Skeletal muscle tissue (tissue), 4 donors: Measurements from ENCODE around the gene FKRP. TPM values are rescaled to one million over a fixed set of nuclear protein-coding genes. Genes with fewer than 3 reads are reported as not detected.
"Not testable (repeated sequence)": the region's sequence is repeated elsewhere in the genome, so short reads cannot be mapped to it uniquely, and the experiment has no call there.

ENCODE experiments used
- H3K27ac ChIP-seq: one replicate; pipeline ENCODE4 v1.7.0; 2013; ENCODE audit warnings: mild to moderate bottlenecking, low read depth, low read length, inconsistent platforms
- H3K27me3 ChIP-seq, 3 donors: one replicate each; pipeline ENCODE4 v1.7.0; 2013; ENCODE audit warnings: low read length in 3 of 3; ENCODE audit not compliant: control insufficient read depth in 3 of 3, insufficient read depth in 3 of 3
- H3K36me3 ChIP-seq, 3 donors: one replicate each; pipeline ENCODE4 v1.7.0; 2013; ENCODE audit warnings: low read length in 3 of 3; ENCODE audit not compliant: control insufficient read depth in 3 of 3, insufficient read depth in 3 of 3
- H3K4me1 ChIP-seq, 3 donors: one replicate each; pipeline ENCODE4 v1.7.0; 2013; ENCODE audit warnings: low read length in 3 of 3, mild to moderate bottlenecking in 3 of 3; ENCODE audit not compliant: control insufficient read depth in 3 of 3, insufficient read depth in 3 of 3
- H3K4me3 ChIP-seq, 3 donors: one replicate each; pipeline ENCODE4 v1.7.0; 2013; ENCODE audit warnings: low read length in 3 of 3
- H3K9ac ChIP-seq, 3 donors: one replicate each; pipeline ENCODE4 v1.7.0; 2013; ENCODE audit warnings: low read length in 3 of 3, mild to moderate bottlenecking in 3 of 3, moderate library complexity in 2 of 3, low read depth in 1 of 3
- H3K9me3 ChIP-seq, 3 donors: one replicate each; pipeline ENCODE4 v1.7.0; 2013; ENCODE audit warnings: low read length in 3 of 3; ENCODE audit not compliant: control insufficient read depth in 3 of 3
- total RNA-seq: library from RNA; depleted of rRNA; stranded (reverse); fragments of >200 nt; gene quantifications from one replicate; pipeline ENCODE4 v1.2.3, GENCODE V29; 2014
- donor health status: Osteomylitis.

FKRP gene
- total RNA-seq, 1 donor from 2014 or later = 5.7 TPM

DNA sequence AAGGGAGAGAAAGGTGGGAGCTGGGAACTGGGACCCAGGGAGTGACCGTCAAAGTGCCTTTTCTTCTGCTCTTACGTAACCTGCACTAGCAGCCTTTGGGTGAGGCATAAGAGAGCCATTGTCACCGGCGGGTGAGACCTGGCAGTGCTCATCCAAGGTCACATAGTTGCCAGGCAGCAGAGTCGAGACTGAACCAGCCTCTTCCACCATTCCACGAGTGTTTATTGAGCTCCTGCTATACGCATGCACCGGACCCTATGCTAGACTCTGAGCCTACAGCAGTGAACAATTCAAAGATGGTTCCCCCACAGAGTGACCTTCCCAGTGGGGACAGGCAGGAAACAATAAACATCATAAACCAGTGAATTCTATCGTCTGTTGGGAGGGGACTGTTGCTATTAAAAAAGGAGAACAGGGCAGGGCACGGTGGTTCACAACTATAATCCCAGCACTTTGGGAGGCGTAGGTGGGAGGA, 19.0 kb downstream of the FKRP start:
- H3K4me1 ChIP-seq = peaks cover 5 to 7% (median 5%) of the 10 kb centered on the region in 3 donors
- no peak overlapping the region for H3K9ac ChIP-seq
- H3K36me3 ChIP-seq = no peaks in the 10 kb centered on the region
- no peak overlapping the region for H3K4me3 ChIP-seq
- no peaks in the 10 kb centered on the region for H3K9me3 ChIP-seq
- no peak overlapping the region for H3K27ac ChIP-seq
- no peaks in the 10 kb centered on the region for H3K27me3 ChIP-seq

DNA sequence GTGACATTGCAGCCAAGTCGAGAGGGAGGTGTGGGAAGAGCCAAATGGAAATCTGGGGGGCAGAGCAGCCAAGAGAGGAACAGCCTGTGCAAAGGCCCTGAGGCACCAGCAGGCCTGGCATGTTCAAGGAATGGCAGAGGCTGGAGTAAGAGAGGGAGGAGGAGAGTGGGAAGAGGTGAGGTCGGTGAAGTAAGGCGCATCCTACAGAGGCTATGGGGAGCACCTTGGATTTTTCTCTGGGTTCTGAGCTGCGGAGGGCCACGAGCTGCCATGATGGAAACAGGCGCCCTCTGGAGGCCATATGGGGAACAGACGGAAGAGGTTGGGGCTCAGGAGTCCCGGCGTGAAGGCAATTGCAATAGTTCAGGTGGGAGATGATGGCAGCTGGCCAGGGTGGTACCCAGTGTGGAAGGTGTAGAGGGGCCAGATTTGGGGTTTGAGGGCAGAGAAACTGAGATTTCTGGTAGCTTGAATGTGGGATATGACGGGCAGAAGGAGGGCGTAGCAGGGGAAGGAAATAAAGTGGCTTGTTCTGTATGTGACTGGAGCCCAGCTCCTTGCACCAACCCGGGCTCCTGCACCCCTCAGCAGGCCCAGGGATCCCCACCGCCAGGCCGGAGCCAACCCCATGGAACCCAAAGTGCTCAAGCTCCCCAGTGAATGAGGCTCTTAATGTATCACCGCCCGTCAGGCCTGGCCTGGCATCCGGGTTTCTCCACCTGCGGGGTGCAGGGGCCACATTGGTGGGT, 20.9 kb downstream of the FKRP start:
- Histone ChIP-seq H3K4me3 (no peak overlapping the region), H3K27me3 (no peaks in the 10 kb centered on the region), H3K4me1 (no peaks in the 10 kb centered on the region), H3K9me3 (no peaks in the 10 kb centered on the region), H3K36me3 (no peaks in the 10 kb centered on the region), H3K27ac (no peak overlapping the region), H3K9ac (no peak overlapping the region)

DNA sequence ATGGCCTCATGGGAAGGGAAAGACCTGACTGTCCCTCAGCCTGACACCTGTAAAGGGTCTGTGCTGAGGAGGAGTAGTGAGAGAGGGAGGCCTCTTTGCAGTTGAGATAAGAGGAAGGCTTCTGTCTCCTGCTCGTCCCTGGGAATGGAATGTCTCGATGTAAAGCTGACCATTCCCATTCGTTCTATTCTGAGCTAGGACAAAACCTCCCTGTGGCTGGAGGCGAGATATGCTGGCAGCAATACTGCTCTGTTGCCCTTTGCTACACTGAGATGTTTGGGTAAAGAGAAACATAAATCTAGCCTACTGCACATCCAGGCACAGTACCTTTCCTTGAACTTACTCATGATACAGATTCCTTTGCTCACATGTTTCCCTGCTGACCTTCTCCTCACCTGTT, 22.9 kb downstream of the FKRP start:
- not testable (repeated sequence) for H3K27ac ChIP-seq, H3K4me3 ChIP-seq, H3K4me1 ChIP-seq, H3K36me3 ChIP-seq, H3K9ac ChIP-seq, H3K9me3 ChIP-seq, H3K27me3 ChIP-seq

- no peak overlapping the region for H3K27ac ChIP-seq
- no peaks in the 10 kb centered on the region for H3K4me1 ChIP-seq
- peaks cover 0 to 18% (median 2%) of the 10 kb centered on the region in 3 donors for H3K36me3 ChIP-seq
- no peak overlapping the region for H3K4me3 ChIP-seq
- no peaks in the 10 kb centered on the region for H3K9me3 ChIP-seq
- no peaks in the 10 kb centered on the region for H3K27me3 ChIP-seq
- H3K9ac ChIP-seq = no peak overlapping the region
Measured at GRCh38 chr19:46772170-46773017, 26.5 kb downstream of the FKRP start.

DNA sequence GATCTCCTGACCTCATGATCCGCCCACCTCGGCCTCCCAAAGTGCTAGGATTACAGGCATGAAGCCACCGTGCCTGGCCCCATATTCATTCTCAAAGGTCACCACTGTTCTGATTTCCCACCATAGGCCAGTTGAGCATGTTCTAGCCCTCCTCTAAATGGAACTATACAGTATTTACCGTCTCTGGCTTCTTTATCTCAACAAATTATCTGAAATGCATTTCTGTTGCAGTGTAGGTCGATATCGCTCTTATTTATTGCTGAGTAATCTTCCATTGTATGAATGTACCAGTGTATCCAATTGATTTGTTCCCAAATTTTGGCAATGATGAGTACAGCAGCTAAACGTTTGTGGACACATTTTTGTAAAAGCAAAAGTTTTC, 27.2 kb downstream of the FKRP start:
- H3K9me3 ChIP-seq = no peaks in the 10 kb centered on the region
- H3K27me3 ChIP-seq = no peaks in the 10 kb centered on the region
- no peak overlapping the region for H3K4me3 ChIP-seq
- H3K27ac ChIP-seq = no peak overlapping the region
- no peaks in the 10 kb centered on the region for H3K4me1 ChIP-seq
- H3K36me3 ChIP-seq = peaks cover 0 to 18% (median 2%) of the 10 kb centered on the region in 3 donors
- H3K9ac ChIP-seq = no peak overlapping the region

DNA sequence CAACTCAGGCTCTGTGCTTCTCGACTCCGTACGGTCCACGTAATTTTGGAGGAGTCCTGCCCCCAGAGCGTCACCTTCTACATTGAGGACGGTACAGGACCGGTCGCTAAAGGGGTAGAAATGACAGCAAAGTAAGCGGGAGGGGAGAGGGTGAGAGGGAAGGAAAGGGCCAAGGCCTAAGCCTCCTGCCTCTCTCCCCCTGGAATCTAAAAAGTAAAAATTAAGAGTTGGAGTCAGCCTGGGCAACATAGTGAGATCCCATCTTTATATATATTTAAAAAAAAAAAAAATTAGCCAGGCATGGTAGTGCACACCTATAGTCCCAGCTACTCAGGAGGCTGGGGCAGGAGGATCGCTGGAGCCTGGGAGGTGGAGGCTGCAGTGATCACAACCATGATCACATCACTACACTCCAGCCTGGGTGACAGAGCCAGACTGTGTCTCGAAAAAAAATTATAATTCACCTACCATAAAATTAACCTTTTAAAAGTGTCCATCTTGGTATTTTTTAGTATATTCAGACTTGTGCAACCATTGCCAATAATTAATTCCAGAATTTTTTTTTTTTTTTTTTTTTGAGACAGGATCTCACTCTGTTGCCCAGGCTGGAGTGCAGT, 29.9 kb downstream of the FKRP start:
- H3K27ac ChIP-seq = no peak overlapping the region
- H3K4me3 ChIP-seq = no peak overlapping the region
- no peaks in the 10 kb centered on the region for H3K27me3 ChIP-seq
- H3K9ac ChIP-seq = no peak overlapping the region
- peaks cover 0 to 20% (median 2%) of the 10 kb centered on the region in 3 donors for H3K36me3 ChIP-seq
- no peaks in the 10 kb centered on the region for H3K9me3 ChIP-seq
- H3K4me1 ChIP-seq = peaks cover 0 to 3% (median 0%) of the 10 kb centered on the region in 3 donors

- peaks cover 0 to 2% (median under 1%) of the 10 kb centered on the region in 3 donors for H3K27me3 ChIP-seq
- peaks cover 0 to 3% (median 0%) of the 10 kb centered on the region in 3 donors for H3K4me1 ChIP-seq
- H3K36me3 ChIP-seq = peaks cover 0 to 25% (median 2%) of the 10 kb centered on the region in 3 donors
- no peak overlapping the region for H3K9ac ChIP-seq
- no peaks in the 10 kb centered on the region for H3K9me3 ChIP-seq
- no peak overlapping the region for H3K27ac ChIP-seq
- no peak overlapping the region for H3K4me3 ChIP-seq
Measured at GRCh38 chr19:46776927-46777911, 31.4 kb downstream of the FKRP start.

- not testable (repeated sequence) for H3K9me3 ChIP-seq, H3K4me1 ChIP-seq, H3K4me3 ChIP-seq, H3K9ac ChIP-seq, H3K27me3 ChIP-seq, H3K27ac ChIP-seq
- peaks cover 0 to 25% (median 4%) of the 10 kb centered on the region in 3 donors for H3K36me3 ChIP-seq
Measured at GRCh38 chr19:46777956-46778645, 32.2 kb downstream of the FKRP start.
